Ureter (tissue), 1 donor: Measurements from ENCODE around the gene PIK3C3. TPM values are rescaled to one million over a fixed set of nuclear protein-coding genes. Genes with fewer than 3 reads are reported as not detected.
A peak's percentile ranks its signal among the peaks of the same experiment; 100 is the strongest.
"Not testable (repeated sequence)": the region's sequence is repeated elsewhere in the genome, so short reads cannot be mapped to it uniquely, and the experiment has no call there.

Source experiments
- DNase-seq: peaks from one replicate; pipeline ENCODE4 v3.0.0-alpha.2; 2020; ENCODE audit warnings: low spot score
- total RNA-seq: library from RNA; stranded (reverse); gene quantifications from one replicate; pipeline ENCODE4 v1.2.4, GENCODE V29; 2023
- donor health status: DM: yes; HTN: yes; CAD: no.

PIK3C3 gene
- total RNA-seq, 1 donor from 2014 or later, result 68.0 TPM

DNA sequence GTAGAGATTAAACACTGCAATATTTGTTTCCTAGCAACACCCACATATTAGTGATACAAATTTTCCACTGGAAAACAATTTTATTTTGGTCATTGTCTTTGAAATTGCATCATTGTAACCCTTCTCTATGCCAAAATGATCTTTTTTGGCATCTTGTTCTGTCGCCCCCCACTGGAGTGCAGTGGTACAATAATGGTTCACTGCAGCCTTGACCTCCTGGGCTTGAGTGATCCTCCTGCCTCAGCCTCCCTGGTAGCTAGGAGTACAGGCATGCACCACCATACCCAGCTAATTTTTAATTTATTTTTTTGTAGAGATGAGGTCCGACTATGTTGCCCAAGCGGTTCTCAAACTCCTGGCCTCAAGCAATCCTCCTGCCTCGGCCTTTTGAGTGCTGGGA, 117.4 kb downstream of the PIK3C3 start:
- DNase-seq, result no peak

DNA sequence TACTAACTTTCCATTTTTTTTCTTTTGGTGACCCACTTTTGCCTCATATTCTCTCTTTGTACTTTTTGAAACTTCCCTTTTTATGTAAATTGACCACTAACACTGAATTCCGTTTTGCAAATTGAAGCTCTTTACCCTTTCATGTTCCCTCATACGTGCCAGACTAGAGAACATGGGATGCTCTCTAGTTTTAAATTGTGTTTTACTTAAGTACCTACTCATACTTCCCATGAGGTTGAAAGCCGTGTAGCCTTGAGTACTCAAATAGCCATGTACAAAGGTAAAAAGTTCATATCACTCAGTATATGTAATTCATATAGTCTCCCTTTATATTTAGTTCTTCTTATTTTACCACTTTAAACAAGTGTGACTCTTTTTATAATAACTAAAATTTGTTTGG, 119.7 kb downstream of the PIK3C3 start:
- no peak for DNase-seq

DNA sequence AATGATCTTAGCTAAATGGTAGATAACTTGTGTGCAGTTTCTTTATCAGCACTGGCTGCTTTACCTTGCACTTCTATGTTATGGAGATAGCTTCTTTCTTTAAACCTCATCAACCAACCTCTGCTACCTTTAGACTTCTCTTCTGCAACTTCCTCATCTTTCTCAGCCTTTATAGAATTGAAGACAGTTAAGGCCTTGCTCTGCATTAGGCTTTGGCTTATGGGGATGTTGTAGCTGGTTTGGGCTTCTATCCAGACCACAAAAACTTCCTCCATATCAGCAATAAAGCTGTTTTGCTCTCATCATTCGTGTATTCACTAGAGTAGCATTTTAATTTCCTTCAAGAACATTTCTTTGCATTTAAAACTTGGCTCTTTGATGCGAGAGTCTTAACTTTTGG, 123.7 kb downstream of the PIK3C3 start:
- DNase-seq, result no peak

DNA sequence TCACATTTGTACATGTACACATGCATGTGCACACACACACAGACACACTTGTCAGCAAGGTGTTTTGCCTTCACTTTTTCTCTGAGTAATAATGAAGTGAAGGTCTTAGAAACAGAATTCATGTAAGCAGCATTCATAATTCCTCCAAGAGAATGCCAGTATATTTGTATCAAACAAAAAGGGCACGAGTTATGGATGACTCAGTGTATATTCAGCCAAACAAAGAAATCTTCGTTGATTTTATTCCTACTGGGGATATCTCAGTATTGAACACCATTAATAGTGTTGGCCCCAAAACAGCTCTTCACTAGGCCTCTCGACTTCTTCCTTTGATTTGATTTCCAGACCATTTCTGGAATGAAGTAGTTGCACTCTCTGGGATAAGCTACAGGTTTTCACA, 125.3 kb downstream of the PIK3C3 start:
- DNase-seq, result no peak

- no peak for DNase-seq
Observed at GRCh38 chr18:42082415-42083234, 127.6 kb downstream of the PIK3C3 start.

DNA sequence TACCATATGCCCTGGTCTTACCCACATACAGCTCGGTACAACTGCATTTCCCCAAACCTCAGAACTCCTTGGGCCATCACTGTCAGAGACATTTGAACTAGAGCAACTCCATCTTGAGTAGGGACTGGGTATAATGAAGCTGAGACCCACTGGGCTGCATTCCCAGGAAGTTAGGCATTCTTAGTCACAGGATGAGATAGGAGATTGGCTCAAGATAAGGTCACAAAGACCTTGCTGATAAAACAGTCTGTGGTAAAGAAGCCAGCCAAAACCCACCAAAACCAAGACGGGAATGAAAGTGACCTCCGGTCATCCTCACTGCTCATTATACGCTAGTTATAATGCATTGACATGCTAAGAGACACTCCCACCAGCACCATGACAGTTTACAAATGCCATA, 131.3 kb downstream of the PIK3C3 start:
- no peak for DNase-seq

DNA sequence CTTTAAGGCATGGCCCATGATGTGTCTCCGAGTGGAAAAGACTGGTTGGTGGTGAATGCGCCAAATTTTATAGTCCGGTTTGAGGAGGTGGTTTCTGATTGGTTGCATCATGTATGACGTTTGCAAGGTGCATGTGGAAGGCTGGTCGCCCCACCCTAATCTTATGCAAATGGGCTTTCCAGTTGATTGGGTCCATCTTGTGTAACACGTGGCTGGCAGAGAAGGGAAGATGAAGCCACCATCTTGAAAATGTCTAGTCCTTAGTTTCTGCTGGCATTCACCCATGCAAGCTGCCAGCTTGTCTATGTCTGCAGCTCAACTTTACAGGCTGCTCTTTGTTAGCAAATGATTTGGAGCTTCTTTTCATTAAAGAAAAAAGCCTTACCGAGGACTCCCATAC, 132.2 kb downstream of the PIK3C3 start:
- no peak for DNase-seq

GRCh38 chr18:42087876-42088275, 132.8 kb downstream of the PIK3C3 start:
- no peak for DNase-seq

GRCh38 chr18:42092848-42093247, 137.8 kb downstream of the PIK3C3 start:
- DNase-seq, result no peak

GRCh38 chr18:42094875-42095274, 139.8 kb downstream of the PIK3C3 start:
- no peak for DNase-seq

- no peak for DNase-seq
Observed at GRCh38 chr18:42095732-42096377, 140.8 kb downstream of the PIK3C3 start.

DNA sequence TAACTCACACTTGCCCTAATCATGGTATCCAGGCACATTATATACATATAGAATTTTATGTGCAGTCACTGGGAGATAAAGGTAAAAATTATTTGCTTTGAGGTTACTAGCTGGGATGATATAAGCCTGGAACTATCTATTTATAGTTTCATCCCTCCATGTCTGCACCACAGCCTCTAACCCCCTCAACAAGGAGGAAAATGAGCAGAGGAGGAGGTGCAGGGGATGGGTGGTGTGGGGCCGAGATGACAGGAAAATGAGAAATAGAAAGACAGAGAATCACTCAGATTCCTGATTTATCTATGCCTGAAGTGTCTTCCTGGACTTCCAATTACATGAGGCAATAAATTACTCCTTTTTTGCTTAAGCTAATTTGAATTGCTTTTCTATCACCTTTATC, 145.2 kb downstream of the PIK3C3 start:
- no peak for DNase-seq

GRCh38 chr18:42100911-42101310, 145.9 kb downstream of the PIK3C3 start:
- no peak for DNase-seq

DNA sequence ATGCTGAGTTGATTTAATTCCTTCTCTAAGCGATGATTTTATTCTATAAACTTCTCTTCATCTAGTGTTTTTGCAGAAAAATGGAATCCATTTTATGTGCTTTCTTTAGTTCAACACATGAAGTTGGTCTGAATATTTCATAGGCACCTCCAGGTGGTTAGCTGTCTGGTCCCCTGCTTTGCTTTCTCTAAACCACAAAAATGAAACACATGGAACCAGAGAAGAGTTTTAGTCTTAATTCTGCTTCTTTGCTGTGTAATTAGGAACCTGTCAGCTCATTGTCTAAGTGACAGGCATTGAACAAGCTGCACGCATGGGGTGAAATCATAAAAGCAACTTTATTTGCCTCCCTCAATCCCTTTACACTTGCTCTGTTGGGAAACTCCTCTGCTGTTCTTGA, 150.4 kb downstream of the PIK3C3 start:
- no peak for DNase-seq

DNA sequence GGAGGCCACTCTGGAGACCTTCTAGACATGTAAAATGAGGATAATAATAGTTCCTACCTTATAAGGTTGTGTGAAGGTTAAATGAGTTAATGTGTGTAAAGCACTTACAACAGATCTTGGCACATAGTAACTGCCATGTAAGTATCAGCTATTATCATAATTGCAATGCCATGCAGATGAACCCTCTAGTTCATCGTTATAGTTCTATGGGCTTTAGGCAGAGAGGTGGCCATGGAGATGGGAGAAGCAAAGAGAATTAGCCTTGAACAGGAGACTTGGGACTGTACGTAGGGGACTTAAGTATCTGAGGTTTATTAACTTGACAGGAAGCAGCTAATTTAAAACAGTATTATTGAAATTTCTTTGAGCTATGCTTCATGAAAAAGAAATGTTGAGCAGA, 151.8 kb downstream of the PIK3C3 start:
- DNase-seq, result no peak

- DNase-seq, result no peak
Observed at GRCh38 chr18:42107287-42107686, 152.3 kb downstream of the PIK3C3 start.

- no peak for DNase-seq
Observed at GRCh38 chr18:42107691-42108450, 152.8 kb downstream of the PIK3C3 start.

- DNase-seq, result not testable (repeated sequence)
Observed at GRCh38 chr18:42112147-42112546, 157.1 kb downstream of the PIK3C3 start.

DNA sequence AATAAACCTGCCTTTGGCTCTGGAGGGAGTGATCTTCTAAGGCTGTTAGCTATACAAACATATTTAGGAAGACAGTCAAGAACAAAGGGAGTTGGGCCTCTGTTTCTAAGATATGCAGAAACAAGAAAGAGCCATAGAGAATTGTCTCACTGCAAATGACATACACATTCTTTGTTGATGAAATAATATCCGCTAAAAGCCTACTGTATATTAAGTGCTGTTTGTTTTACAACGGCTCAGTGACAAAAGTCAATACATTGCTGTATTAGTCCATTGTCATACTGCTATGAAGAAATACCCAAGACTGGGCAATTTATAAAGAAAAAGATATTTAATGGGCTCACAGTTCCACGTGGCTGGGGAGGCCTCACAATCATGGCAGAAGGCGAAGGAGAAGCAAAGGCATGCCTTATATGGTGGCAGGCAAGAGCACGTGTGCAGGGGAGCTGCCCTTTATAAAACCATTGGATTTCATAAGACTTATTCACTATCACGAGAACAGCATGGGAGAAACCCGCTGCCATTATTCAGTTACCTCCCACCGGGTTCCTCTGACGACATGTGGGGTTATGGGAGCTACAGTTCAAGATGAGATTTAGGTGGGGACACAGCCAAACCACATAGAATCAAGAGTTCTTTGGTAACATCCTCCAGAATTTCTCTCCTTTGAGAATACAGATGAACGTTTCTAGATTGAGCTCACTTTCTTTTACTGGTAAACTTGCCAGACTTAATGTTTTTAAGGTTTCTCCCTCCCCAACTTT, 157.8 kb downstream of the PIK3C3 start:
- no peak for DNase-seq

DNA sequence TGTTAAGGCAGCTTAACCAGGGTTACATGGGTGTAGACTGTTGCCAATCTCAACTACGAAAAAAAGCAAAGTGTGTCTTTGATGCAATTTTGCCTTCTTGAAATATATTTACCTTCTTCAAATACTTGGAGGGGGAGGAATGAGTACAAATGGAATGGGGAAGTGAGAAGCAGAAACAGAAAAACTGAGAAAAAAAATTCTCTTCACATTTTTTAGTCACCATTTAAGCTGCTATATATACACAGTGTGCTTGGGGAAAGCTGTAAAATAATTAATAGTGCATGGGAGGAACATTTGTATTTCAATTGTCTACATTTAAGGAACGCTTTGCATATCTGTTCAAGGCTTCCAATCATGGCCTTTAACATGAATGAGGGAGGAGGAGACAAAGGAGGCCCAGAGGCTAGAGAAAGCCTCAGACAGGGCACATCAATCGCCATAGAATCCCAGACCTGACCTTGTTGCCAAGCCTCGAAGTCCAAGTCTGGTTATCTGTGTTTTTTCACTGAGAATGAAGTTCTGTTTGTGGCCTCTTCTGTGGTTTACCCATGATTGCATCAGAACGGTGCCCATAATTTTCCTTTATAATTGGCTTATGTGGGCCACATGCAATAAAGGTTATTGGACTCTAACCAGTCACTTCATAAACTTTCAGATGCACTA, 158.6 kb downstream of the PIK3C3 start:
- DNase-seq, result no peak

GRCh38 chr18:42114310-42114943, 159.4 kb downstream of the PIK3C3 start:
- peak; percentile 64 for DNase-seq
